Adrenal gland (tissue), 12 donors: ENCODE measurements around the gene SH3BP1. TPM values are rescaled to one million over a fixed set of nuclear protein-coding genes. Genes with fewer than 3 reads are reported as not detected.

Source experiments
- DNase-seq, 7 donors: peaks; one replicate each; pipeline ENCODE4 v3.0.0-alpha.2; 2019 to 2020
- H3K27ac ChIP-seq, 5 donors: fragments of 200-600 bp; sonication (generic) in 4 of 5; 1 replicate in 3 of 5; 2 replicates in 2 of 5; pipeline versions ENCODE4 v1.5.1 to v1.8.0; 2016 to 2020; ENCODE audit warnings: mild to moderate bottlenecking in 1 of 5
- H3K27me3 ChIP-seq: fragments of 200-600 bp; 2 replicates; pipeline ENCODE4 v1.8.0; 2021
- H3K36me3 ChIP-seq, 2 donors: fragments of 200-600 bp; replicated peaks in 1 of 2; 1 replicate in 1 of 2; 2 replicates in 1 of 2; pipeline versions ENCODE4 v1.5.1 to v1.8.0; 2018 to 2022
- H3K4me1 ChIP-seq, 2 donors: fragments of 200-600 bp; replicated peaks in 1 of 2; 1 replicate in 1 of 2; 2 replicates in 1 of 2; pipeline versions ENCODE4 v1.5.1 to v1.8.0; 2018 to 2021
- H3K4me3 ChIP-seq, 4 donors: fragments of 200-600 bp; sonication (generic) in 3 of 4; one replicate each; pipeline ENCODE4 v1.5.1; 2016 to 2018
- H3K9me3 ChIP-seq, 3 donors: fragments of 200-600 bp; sonication (generic) in 1 of 3; replicated peaks in 1 of 3; 1 replicate in 2 of 3; 2 replicates in 1 of 3; pipeline versions ENCODE4 v1.5.1 to v1.8.0; 2016 to 2021
- POLR2A ChIP-seq, 2 donors: fragments of 450-650 bp; IDR thresholded peaks; one replicate each; pipeline ENCODE4 v1.6.1; 2017; ENCODE audit warnings: antibody characterized with exemption in 2 of 2, mild to moderate bottlenecking in 2 of 2, moderate library complexity in 1 of 2
- WGBS, 4 donors: extraction: QIAGEN DNeasy Blood & Tissue Kit in 2 of 4; methylation state at CpG; one replicate each; pipeline versions ENCODE4 v1.1.5 to v1.1.7; 2013 to 2017; 5-methylcytosine and 5-hydroxymethylcytosine counted together
- intact Hi-C, 2 donors: fragments of 100-400 bp; cut with DNase I; formaldehyde crosslinking; loops; one replicate each; pipeline versions ENCODE4 v1.14.1 to v1.15.0; 2022 to 2023
- polyA plus RNA-seq, 3 donors: library from polyadenylated mRNA; stranded (reverse); fragments of 200-250 nt in 2 of 3; fragments of 350-450 nt in 1 of 3; fragmentation: Illumina TruSeq in 1 of 3; extraction: RNeasy Lipid Tissue Mini Kit (QIAGEN cat#74804) in 1 of 3; gene quantifications; one replicate each; pipeline ENCODE4 v1.2.3, GENCODE V29; 2013 to 2014
- total RNA-seq, 9 donors: library from RNA; depleted of rRNA in 4 of 9; stranded (reverse); fragments of >200 nt in 4 of 9; fragments of 120-200 nt in 1 of 9; fragmentation: NEBNext Ultra II Directional in 1 of 9; extraction: Animal tissue kit (Norgen Biotek cat#: 25700) in 1 of 9; gene quantifications; one replicate each; pipeline versions ENCODE4 v1.1.0 to v1.2.4, GENCODE V29; 2013 to 2023
- TF ChIP-seq, protein P1 (sequence below), 6 experiments: fragments of 450-650 bp in 4 of 6; fragments of 200-600 bp in 2 of 6; sonication (generic) in 1 of 6; IDR thresholded peaks; 1 replicate in 5 of 6; 2 replicates in 1 of 6; pipeline versions ENCODE4 v1.5.1 to v1.8.0; 2016 to 2021; ENCODE audit warnings: antibody characterized with exemption in 6 of 6, mild to moderate bottlenecking in 2 of 6, moderate library complexity in 1 of 6
- donor health status: healthy with polysubstance abuse.
- donor health status: Bipolar disorder and iron deficiency.
- donor health status: DM: yes; HTN: yes; CAD: no.
- donor health status: DM: no; HTN: no; CAD: no.
- donor health status: DM: no; HTN: no; CAD: no.
- donor health status: DM: yes; HTN: yes; CAD: no.

The SH3BP1 gene
- total and polyA plus RNA-seq, 12 donors = 2.4 to 27.3 (median 10.1) TPM

DNA sequence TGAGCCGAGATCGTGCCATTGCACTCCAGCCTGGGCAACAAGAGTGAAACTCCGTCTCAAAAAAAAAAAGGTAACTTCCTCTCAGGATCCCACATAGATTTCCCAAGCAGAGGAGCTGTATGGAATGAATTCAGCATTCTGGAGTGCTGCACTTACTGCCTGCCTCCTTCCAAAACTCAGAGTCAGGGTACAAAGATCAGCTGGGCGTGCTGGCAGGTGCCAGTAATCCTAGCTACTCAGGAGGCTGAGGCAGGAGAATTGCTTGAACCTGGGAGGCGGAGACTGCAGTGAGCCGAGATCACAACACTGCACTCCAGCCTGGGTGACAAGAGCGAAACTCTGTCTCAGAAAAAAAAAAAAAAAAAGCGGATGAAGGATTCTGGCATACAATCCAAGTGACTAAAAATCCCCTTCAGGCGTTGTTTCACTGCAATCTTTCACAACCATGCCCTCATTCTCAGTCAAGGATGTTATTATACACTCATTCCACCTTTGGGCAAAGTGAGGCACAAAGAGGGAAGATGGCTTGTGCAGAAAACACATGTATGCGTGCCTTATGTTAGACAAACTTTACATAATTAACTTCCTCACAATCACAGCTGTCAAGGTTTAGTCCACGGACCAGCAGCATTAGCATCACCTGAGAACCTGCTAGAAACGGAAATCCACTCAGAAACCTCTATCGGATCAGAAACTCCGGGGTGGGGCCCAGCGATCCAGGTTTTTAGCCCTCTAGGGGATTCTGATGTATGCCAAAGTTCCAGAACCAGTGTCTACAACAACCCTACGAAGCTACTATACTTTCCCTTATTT, 45.5 kb downstream of the SH3BP1 start:
- TF ChIP-seq POLR2A (IDR thresholded peaks at IDR 0.05) = no peak
- TF ChIP-seq, protein P1, sequence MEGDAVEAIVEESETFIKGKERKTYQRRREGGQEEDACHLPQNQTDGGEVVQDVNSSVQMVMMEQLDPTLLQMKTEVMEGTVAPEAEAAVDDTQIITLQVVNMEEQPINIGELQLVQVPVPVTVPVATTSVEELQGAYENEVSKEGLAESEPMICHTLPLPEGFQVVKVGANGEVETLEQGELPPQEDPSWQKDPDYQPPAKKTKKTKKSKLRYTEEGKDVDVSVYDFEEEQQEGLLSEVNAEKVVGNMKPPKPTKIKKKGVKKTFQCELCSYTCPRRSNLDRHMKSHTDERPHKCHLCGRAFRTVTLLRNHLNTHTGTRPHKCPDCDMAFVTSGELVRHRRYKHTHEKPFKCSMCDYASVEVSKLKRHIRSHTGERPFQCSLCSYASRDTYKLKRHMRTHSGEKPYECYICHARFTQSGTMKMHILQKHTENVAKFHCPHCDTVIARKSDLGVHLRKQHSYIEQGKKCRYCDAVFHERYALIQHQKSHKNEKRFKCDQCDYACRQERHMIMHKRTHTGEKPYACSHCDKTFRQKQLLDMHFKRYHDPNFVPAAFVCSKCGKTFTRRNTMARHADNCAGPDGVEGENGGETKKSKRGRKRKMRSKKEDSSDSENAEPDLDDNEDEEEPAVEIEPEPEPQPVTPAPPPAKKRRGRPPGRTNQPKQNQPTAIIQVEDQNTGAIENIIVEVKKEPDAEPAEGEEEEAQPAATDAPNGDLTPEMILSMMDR (IDR thresholded peaks at IDR 0.05) = no peak
- H3K4me1 ChIP-seq = peaks cover 8 to 17% of the 10 kb centered on the region in 2 donors
- peaks cover 0 to 18% of the 10 kb centered on the region in 2 donors for H3K36me3 ChIP-seq
- H3K4me3 ChIP-seq = no peak overlapping the region
- DNase-seq = no peak
- WGBS, 4 donors = 71 to 82% (median 74%) methylated on average over 13 to 16 of the region's 16 CpGs
- no peaks in the 10 kb centered on the region for H3K27me3 ChIP-seq
- intact Hi-C loops = loop anchor here (5.0 kb wide), 2 partner anchors 43 to 63 kb away; no protein-coding TSS in a partner anchor
- no peak overlapping the region for H3K27ac ChIP-seq
- no peaks in the 10 kb centered on the region for H3K9me3 ChIP-seq

DNA sequence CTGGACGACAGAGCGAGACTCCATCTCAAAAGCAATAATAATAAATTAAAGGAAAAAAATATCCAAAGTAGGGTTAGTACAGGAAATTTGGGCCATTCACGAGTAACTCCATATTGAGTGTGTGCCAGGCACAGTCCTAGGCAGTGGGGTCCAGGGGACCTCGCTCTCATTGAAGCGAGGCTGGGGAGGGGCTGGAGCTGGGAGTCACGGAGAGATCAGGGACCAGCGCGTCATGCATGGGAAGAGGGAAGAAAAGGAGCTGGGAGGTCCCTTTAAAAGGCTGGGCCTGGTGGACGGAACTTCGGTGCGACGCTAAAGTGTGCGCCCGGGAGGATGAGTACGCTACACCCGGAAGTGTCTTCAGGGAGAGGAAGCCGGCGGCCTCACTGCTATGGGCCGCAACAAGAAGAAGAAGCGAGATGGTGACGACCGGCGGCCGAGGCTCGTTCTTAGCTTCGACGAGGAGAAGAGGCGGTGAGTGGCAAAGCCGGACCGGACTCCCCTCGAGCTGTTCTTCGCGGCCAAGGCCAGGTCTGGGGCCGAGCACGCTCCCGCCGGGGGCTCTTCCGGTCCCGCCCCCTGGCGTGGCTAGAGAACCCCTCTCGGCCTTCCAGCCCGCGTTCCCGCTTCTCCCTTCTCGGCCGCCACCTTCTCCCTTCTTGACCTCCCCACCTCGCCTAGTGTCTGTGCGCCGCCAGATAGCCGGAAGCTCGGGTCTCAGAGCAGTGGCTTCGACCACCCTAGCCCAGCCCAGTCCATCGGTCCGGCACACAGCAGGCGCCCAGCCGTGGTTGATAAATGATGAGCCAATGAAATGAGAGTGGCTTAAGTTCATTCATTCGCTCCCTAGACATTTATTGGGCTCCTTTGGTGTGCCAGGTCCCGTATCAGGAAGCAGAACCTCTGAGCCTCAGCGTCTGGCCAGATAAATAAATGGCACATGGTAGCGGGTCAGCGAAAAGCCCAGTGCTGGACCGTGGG, 46.8 kb downstream of the SH3BP1 start, which contains the start of gene NOL12:
Gene NOL12, plus strand, starts transcription at position 342 of the 981 bp plus-strand sequence. Its CDS starts 50 bp downstream, at position 392.
- peak within 1 kb of the TSS; percentile 76 to 85 (median 82) for H3K4me3 ChIP-seq
- peak; percentile 80 to 90 (median 84) for DNase-seq
- H3K36me3 ChIP-seq = peaks cover 0 to 30% of the 10 kb centered on the region in 2 donors
- H3K27me3 ChIP-seq = no peaks in the 10 kb centered on the region
- intact Hi-C loops = no loop called here
- peaks cover 8 to 17% of the 10 kb centered on the region in 2 donors for H3K4me1 ChIP-seq
- peak in 1 of 2 donors; percentile 60 for TF ChIP-seq POLR2A (IDR thresholded peaks at IDR 0.05)
- TF ChIP-seq, protein P1 (IDR thresholded peaks at IDR 0.05) = no peak
- WGBS, 4 donors = 1 to 3% (median 2%) methylated on average over 28 to 62 of the region's 62 CpGs
- peak within 1 kb of the TSS in 4 of 5 donors; percentile 69 to 96 (median 86) for H3K27ac ChIP-seq
- H3K9me3 ChIP-seq = no peaks in the 10 kb centered on the region

DNA sequence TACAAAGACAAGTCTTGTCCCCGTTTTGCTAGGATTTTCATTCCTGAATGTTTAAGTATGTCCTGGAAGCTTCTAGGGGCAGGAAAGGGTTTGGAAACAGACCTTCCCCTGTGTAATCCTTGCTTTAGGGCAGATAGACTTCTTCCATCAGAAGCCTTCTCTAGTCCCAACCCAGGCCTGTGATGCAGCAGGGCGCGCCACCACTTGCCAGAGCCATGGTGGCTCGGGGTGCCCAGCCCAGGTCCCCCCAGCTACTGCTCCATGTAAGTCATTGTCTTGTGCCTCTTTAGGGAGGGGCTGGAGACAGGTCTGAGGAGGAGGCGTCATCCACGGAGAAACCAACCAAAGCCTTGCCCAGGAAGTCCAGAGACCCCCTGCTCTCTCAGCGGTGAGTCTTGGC, 50.9 kb downstream of the SH3BP1 start:
- intact Hi-C loops = no loop called here
- no peak overlapping the region for H3K4me3 ChIP-seq
- 77 to 91% (median 86%) methylated on average over 7 of the region's 7 CpGs for WGBS, 4 donors
- H3K9me3 ChIP-seq = no peaks in the 10 kb centered on the region
- peaks cover 8 to 17% of the 10 kb centered on the region in 2 donors for H3K4me1 ChIP-seq
- H3K27me3 ChIP-seq = no peaks in the 10 kb centered on the region
- no peak for DNase-seq
- TF ChIP-seq, protein P1 (IDR thresholded peaks at IDR 0.05) = no peak
- TF ChIP-seq POLR2A (IDR thresholded peaks at IDR 0.05) = no peak
- H3K36me3 ChIP-seq = peaks cover 0 to 65% of the 10 kb centered on the region in 2 donors
- peak overlapping the region in 2 of 5 donors; percentile 52 to 64 for H3K27ac ChIP-seq
